ENCODE results near the gene FBXL13. TPM values are rescaled to one million over a fixed set of nuclear protein-coding genes. Genes with fewer than 3 reads are reported as not detected.

The FBXL13 gene
- total RNA-seq, 1 experiment from 2014 or later = 0.43 TPM

- no peak for DNase-seq
- Mint-ChIP-seq H3K27me3 (ENCODE audit: insufficient read depth, unreplicated experiment) (no peaks in the 10 kb centered on the region), H3K4me1 (ENCODE audit: low read depth, unreplicated experiment) (peaks cover 11% of the 10 kb centered on the region), H3K4me3 (ENCODE audit: unreplicated experiment) (no peak overlapping the region), H3K36me3 (ENCODE audit: insufficient read depth, unreplicated experiment) (no peaks in the 10 kb centered on the region), H3K9me3 (ENCODE audit: unreplicated experiment) (no peaks in the 10 kb centered on the region), H3K27ac (ENCODE audit: unreplicated experiment) (no peak overlapping the region)
- H3K9me3 ChIP-seq = no peaks in the 10 kb centered on the region
- H3K36me3 ChIP-seq (ENCODE audit: control insufficient read depth, insufficient read depth, low read length) = no peaks in the 10 kb centered on the region
- H3K27me3 ChIP-seq (replicated peaks; ENCODE audit: control insufficient read depth, insufficient read depth, low read length) = no peaks in the 10 kb centered on the region
- no peak for TF ChIP-seq CTCF (IDR thresholded peaks at IDR 0.05; ENCODE audit: insufficient read depth in 1 of 2, low read depth in 1 of 2, low read length in 1 of 2, severe bottlenecking in 1 of 2, unreplicated experiment in 1 of 2)
- no peak overlapping the region for H3K4me3 ChIP-seq (ENCODE audit: low read depth, low read length)
- no TSS peak for BruUV-seq (replicated peaks)
- ChIA-PET POLR2A (no interaction called here), CTCF (no interaction called here)
- peaks cover 8% of the 10 kb centered on the region for H3K4me1 ChIP-seq
- intact Hi-C loops (cut with micrococcal nuclease; ENCODE audit: unreplicated experiment) = no loop called here
Measured at GRCh38 chr7:102883098-102883860, 191.3 kb downstream of the FBXL13 start.

GRCh38 chr7:102875700-102876295 lies 198.8 kb downstream of the FBXL13 start:
- intact Hi-C loops (cut with micrococcal nuclease; ENCODE audit: unreplicated experiment) = no loop called here
- Histone ChIP-seq H3K4me3 (ENCODE audit: low read depth, low read length) (no peak overlapping the region), H3K36me3 (ENCODE audit: control insufficient read depth, insufficient read depth, low read length) (no peaks in the 10 kb centered on the region), H3K27me3 (replicated peaks; ENCODE audit: control insufficient read depth, insufficient read depth, low read length) (no peaks in the 10 kb centered on the region), H3K9me3 (no peaks in the 10 kb centered on the region), H3K4me1 (peaks cover 10% of the 10 kb centered on the region)
- Mint-ChIP-seq H3K27me3 (ENCODE audit: insufficient read depth, unreplicated experiment) (no peaks in the 10 kb centered on the region), H3K36me3 (ENCODE audit: insufficient read depth, unreplicated experiment) (peaks cover 5% of the 10 kb centered on the region), H3K9me3 (ENCODE audit: unreplicated experiment) (no peaks in the 10 kb centered on the region), H3K27ac (ENCODE audit: unreplicated experiment) (peak overlapping the region; percentile 92), H3K4me1 (ENCODE audit: low read depth, unreplicated experiment) (peaks cover 24% of the 10 kb centered on the region), H3K4me3 (ENCODE audit: unreplicated experiment) (no peak overlapping the region)
- BruUV-seq (replicated peaks) = no TSS peak
- peak; percentile 46 to 60 for DNase-seq
- ChIA-PET CTCF (no interaction called here), POLR2A (no interaction called here)
- no peak for TF ChIP-seq CTCF (IDR thresholded peaks at IDR 0.05; ENCODE audit: insufficient read depth in 1 of 2, low read depth in 1 of 2, low read length in 1 of 2, severe bottlenecking in 1 of 2, unreplicated experiment in 1 of 2)

GRCh38 chr7:102874966-102875365 lies 199.6 kb downstream of the FBXL13 start:
- no peak for TF ChIP-seq CTCF (IDR thresholded peaks at IDR 0.05; ENCODE audit: insufficient read depth in 1 of 2, low read depth in 1 of 2, low read length in 1 of 2, severe bottlenecking in 1 of 2, unreplicated experiment in 1 of 2)
- Mint-ChIP-seq H3K27me3 (ENCODE audit: insufficient read depth, unreplicated experiment) (no peaks in the 10 kb centered on the region), H3K4me3 (ENCODE audit: unreplicated experiment) (no peak overlapping the region), H3K9me3 (ENCODE audit: unreplicated experiment) (no peaks in the 10 kb centered on the region), H3K27ac (ENCODE audit: unreplicated experiment) (peak overlapping the region; percentile 92), H3K36me3 (ENCODE audit: insufficient read depth, unreplicated experiment) (peaks cover 5% of the 10 kb centered on the region), H3K4me1 (ENCODE audit: low read depth, unreplicated experiment) (peaks cover 24% of the 10 kb centered on the region)
- intact Hi-C loops (cut with micrococcal nuclease; ENCODE audit: unreplicated experiment) = no loop called here
- DNase-seq = no peak
- Histone ChIP-seq H3K36me3 (ENCODE audit: control insufficient read depth, insufficient read depth, low read length) (no peaks in the 10 kb centered on the region), H3K4me1 (peaks cover 10% of the 10 kb centered on the region), H3K9me3 (no peaks in the 10 kb centered on the region), H3K27me3 (replicated peaks; ENCODE audit: control insufficient read depth, insufficient read depth, low read length) (no peaks in the 10 kb centered on the region), H3K4me3 (ENCODE audit: low read depth, low read length) (no peak overlapping the region)
- no TSS peak for BruUV-seq (replicated peaks)
- ChIA-PET CTCF (no interaction called here), POLR2A (interaction anchor here (0.7 kb wide), 1 partner anchor 1224 kb away, joined by 8 read pairs; no protein-coding TSS in a partner anchor)

Data from Caco-2 (cell line).